Measurements from ENCODE around the gene ZNF277.

DNA sequence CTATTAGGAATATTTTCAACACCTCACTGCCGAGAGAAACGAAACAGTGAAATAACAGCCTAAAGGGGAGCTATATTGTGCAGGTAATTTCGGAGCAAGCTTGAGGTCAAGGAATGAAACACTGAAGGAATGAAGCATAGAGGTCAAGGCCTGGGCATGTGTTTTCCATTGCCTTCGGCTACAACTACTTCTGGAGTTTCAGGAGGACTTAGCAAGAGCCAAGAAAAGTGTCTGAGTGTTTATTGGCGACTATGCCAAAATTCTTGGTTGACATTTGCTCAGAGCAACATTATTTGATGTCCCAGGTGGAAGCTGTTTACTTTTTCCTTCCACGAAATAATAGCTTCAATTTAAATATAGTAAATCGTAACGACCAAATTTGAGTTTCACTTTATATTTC, 154.2 kb downstream of the ZNF277 start:
- TF ChIP-seq, protein P1, sequence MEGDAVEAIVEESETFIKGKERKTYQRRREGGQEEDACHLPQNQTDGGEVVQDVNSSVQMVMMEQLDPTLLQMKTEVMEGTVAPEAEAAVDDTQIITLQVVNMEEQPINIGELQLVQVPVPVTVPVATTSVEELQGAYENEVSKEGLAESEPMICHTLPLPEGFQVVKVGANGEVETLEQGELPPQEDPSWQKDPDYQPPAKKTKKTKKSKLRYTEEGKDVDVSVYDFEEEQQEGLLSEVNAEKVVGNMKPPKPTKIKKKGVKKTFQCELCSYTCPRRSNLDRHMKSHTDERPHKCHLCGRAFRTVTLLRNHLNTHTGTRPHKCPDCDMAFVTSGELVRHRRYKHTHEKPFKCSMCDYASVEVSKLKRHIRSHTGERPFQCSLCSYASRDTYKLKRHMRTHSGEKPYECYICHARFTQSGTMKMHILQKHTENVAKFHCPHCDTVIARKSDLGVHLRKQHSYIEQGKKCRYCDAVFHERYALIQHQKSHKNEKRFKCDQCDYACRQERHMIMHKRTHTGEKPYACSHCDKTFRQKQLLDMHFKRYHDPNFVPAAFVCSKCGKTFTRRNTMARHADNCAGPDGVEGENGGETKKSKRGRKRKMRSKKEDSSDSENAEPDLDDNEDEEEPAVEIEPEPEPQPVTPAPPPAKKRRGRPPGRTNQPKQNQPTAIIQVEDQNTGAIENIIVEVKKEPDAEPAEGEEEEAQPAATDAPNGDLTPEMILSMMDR (IDR thresholded peaks at IDR 0.05), result no peak
- TF ChIP-seq POLR2AphosphoS5 (IDR thresholded peaks at IDR 0.05; ENCODE audit: low read depth, low read length) (no peak), SIN3A (IDR thresholded peaks at IDR 0.05; ENCODE audit: borderline replicate concordance, insufficient read depth, low read depth, low read length) (no peak)
- TF ChIP-seq, protein P2, sequence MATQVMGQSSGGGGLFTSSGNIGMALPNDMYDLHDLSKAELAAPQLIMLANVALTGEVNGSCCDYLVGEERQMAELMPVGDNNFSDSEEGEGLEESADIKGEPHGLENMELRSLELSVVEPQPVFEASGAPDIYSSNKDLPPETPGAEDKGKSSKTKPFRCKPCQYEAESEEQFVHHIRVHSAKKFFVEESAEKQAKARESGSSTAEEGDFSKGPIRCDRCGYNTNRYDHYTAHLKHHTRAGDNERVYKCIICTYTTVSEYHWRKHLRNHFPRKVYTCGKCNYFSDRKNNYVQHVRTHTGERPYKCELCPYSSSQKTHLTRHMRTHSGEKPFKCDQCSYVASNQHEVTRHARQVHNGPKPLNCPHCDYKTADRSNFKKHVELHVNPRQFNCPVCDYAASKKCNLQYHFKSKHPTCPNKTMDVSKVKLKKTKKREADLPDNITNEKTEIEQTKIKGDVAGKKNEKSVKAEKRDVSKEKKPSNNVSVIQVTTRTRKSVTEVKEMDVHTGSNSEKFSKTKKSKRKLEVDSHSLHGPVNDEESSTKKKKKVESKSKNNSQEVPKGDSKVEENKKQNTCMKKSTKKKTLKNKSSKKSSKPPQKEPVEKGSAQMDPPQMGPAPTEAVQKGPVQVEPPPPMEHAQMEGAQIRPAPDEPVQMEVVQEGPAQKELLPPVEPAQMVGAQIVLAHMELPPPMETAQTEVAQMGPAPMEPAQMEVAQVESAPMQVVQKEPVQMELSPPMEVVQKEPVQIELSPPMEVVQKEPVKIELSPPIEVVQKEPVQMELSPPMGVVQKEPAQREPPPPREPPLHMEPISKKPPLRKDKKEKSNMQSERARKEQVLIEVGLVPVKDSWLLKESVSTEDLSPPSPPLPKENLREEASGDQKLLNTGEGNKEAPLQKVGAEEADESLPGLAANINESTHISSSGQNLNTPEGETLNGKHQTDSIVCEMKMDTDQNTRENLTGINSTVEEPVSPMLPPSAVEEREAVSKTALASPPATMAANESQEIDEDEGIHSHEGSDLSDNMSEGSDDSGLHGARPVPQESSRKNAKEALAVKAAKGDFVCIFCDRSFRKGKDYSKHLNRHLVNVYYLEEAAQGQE (IDR thresholded peaks at IDR 0.05; ENCODE audit: insufficient read depth in 1 of 2, low read depth in 2 of 2, low read length in 1 of 2), result no peak
